22Rv1 (cell line): ENCODE measurements around the gene EML4.

Source experiments
- CTCF ChIP-seq: fragments of 450-650 bp; IDR thresholded peaks from 2 replicates; pipeline ENCODE4 v1.5.1; 2017; ENCODE audit warnings: mild to moderate bottlenecking
- ZFX ChIP-seq: fragments of 450-650 bp; IDR thresholded peaks from 2 replicates; pipeline ENCODE4 v1.6.1; 2017; ENCODE audit warnings: antibody characterized with exemption, borderline replicate concordance

- no peak for TF ChIP-seq CTCF
- no peak for TF ChIP-seq ZFX
Observed at GRCh38 chr2:42298132-42298531, 129.0 kb downstream of the EML4 start.
